ENCODE results near the gene DCLRE1A. TPM values are rescaled to one million over a fixed set of nuclear protein-coding genes. Genes with fewer than 3 reads are reported as not detected.

DCLRE1A gene
- total and polyA plus RNA-seq, 2 experiments from 2014 or later: 6.1 to 13.8 TPM

DNA sequence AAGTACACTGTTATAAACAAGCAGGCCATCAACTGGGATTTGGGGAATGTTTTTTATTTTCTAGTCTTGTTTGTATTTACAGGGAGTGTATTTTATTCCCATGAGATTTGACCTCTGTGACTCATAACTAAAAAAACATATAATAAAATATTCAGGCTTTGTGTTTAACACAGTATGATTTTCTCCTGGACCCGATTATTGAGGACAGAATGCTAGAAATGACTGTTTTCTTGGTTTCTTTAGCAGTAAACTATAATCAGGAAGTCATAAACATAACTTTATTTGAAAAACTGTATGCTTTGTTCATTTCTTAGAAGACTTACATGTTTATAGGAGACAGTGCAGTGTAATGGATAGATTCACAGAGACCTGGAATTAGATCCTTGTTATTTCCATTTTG, 2.7 kb upstream of the DCLRE1A start:
- Mint-ChIP-seq H3K4me1 (peaks cover 19% of the 10 kb centered on the region; the same call in 2 of the 3 replicates), H3K36me3 (ENCODE audit: low read depth) (peaks cover 29% of the 10 kb centered on the region), H3K9me3 (0 out of 3 replicates have a peak, but pooled peaks cover 2% of the 10 kb centered on the region), H3K27ac (no peak overlapping the region), H3K4me3 (peak overlapping the region; percentile 99; the same call in 2 of the 3 replicates), H3K27me3 (ENCODE audit: insufficient read depth, low read depth, poor library complexity) (peaks cover 9% of the 10 kb centered on the region)
- DNase-seq (ENCODE audit: low spot score) (no peak), ATAC-seq (no peak)
- peak overlapping the region; percentile 86 for H3K4me2 ChIP-seq
- TF ChIP-seq POLR2AphosphoS5 (IDR thresholded peaks at IDR 0.05; ENCODE audit: low read depth) (no peak), ZNF114 (CRISPR knock-in tag; IDR thresholded peaks at IDR 0.05) (no peak), ZNF331 (CRISPR knock-in tag; IDR thresholded peaks at IDR 0.05; ENCODE audit: low read depth) (no peak), CREB1 (CRISPR knock-in tag; IDR thresholded peaks at IDR 0.05; ENCODE audit: low read depth) (no peak), JUNB (IDR thresholded peaks at IDR 0.05; ENCODE audit: unreplicated experiment) (no peak)
- TF ChIP-seq, protein P1, sequence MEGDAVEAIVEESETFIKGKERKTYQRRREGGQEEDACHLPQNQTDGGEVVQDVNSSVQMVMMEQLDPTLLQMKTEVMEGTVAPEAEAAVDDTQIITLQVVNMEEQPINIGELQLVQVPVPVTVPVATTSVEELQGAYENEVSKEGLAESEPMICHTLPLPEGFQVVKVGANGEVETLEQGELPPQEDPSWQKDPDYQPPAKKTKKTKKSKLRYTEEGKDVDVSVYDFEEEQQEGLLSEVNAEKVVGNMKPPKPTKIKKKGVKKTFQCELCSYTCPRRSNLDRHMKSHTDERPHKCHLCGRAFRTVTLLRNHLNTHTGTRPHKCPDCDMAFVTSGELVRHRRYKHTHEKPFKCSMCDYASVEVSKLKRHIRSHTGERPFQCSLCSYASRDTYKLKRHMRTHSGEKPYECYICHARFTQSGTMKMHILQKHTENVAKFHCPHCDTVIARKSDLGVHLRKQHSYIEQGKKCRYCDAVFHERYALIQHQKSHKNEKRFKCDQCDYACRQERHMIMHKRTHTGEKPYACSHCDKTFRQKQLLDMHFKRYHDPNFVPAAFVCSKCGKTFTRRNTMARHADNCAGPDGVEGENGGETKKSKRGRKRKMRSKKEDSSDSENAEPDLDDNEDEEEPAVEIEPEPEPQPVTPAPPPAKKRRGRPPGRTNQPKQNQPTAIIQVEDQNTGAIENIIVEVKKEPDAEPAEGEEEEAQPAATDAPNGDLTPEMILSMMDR (conservative IDR thresholded peaks at IDR 0.05; ENCODE audit: low read depth in 2 of 2): no peak
- TF ChIP-seq, protein P2, sequence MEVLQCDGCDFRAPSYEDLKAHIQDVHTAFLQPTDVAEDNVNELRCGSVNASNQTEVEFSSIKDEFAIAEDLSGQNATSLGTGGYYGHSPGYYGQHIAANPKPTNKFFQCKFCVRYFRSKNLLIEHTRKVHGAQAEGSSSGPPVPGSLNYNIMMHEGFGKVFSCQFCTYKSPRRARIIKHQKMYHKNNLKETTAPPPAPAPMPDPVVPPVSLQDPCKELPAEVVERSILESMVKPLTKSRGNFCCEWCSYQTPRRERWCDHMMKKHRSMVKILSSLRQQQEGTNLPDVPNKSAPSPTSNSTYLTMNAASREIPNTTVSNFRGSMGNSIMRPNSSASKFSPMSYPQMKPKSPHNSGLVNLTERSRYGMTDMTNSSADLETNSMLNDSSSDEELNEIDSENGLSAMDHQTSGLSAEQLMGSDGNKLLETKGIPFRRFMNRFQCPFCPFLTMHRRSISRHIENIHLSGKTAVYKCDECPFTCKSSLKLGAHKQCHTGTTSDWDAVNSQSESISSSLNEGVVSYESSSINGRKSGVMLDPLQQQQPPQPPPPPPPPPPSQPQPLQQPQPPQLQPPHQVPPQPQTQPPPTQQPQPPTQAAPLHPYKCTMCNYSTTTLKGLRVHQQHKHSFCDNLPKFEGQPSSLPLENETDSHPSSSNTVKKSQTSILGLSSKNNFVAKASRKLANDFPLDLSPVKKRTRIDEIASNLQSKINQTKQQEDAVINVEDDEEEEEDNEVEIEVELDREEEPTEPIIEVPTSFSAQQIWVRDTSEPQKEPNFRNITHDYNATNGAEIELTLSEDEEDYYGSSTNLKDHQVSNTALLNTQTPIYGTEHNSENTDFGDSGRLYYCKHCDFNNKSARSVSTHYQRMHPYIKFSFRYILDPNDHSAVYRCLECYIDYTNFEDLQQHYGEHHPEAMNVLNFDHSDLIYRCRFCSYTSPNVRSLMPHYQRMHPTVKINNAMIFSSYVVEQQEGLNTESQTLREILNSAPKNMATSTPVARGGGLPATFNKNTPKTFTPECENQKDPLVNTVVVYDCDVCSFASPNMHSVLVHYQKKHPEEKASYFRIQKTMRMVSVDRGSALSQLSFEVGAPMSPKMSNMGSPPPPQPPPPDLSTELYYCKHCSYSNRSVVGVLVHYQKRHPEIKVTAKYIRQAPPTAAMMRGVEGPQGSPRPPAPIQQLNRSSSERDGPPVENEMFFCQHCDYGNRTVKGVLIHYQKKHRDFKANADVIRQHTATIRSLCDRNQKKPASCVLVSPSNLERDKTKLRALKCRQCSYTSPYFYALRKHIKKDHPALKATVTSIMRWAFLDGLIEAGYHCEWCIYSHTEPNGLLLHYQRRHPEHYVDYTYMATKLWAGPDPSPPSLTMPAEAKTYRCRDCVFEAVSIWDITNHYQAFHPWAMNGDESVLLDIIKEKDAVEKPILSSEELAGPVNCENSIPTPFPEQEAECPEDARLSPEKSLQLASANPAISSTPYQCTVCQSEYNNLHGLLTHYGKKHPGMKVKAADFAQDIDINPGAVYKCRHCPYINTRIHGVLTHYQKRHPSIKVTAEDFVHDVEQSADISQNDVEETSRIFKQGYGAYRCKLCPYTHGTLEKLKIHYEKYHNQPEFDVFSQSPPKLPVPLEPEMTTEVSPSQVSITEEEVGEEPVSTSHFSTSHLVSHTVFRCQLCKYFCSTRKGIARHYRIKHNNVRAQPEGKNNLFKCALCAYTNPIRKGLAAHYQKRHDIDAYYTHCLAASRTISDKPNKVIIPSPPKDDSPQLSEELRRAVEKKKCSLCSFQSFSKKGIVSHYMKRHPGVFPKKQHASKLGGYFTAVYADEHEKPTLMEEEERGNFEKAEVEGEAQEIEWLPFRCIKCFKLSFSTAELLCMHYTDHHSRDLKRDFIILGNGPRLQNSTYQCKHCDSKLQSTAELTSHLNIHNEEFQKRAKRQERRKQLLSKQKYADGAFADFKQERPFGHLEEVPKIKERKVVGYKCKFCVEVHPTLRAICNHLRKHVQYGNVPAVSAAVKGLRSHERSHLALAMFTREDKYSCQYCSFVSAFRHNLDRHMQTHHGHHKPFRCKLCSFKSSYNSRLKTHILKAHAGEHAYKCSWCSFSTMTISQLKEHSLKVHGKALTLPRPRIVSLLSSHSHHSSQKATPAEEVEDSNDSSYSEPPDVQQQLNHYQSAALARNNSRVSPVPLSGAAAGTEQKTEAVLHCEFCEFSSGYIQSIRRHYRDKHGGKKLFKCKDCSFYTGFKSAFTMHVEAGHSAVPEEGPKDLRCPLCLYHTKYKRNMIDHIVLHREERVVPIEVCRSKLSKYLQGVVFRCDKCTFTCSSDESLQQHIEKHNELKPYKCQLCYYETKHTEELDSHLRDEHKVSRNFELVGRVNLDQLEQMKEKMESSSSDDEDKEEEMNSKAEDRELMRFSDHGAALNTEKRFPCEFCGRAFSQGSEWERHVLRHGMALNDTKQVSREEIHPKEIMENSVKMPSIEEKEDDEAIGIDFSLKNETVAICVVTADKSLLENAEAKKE (CRISPR knock-in tag; IDR thresholded peaks at IDR 0.05): no peak
- no peak overlapping the region for H2AFZ ChIP-seq
- no peaks in the 10 kb centered on the region for H4K20me1 ChIP-seq (replicated peaks; ENCODE audit: insufficient read depth)
- H3K4me1 ChIP-seq (ENCODE audit: insufficient read depth): peaks cover 18% of the 10 kb centered on the region
- H3F3A ChIP-seq (replicated peaks; ENCODE audit: low read depth): no peaks in the 10 kb centered on the region
- H3K36me3 ChIP-seq (ENCODE audit: insufficient read depth): peaks cover 24% of the 10 kb centered on the region
- no peaks in the 10 kb centered on the region for H3K9me2 ChIP-seq (ENCODE audit: insufficient read depth)
- H3K4me3 ChIP-seq: peak overlapping the region; percentile 80
- peaks cover 44% of the 10 kb centered on the region for H3K79me2 ChIP-seq (replicated peaks; ENCODE audit: insufficient read depth)
- no peaks in the 10 kb centered on the region for H3K27me3 ChIP-seq (ENCODE audit: insufficient read depth)
- no peak overlapping the region for H3K27ac ChIP-seq (ENCODE audit: low read depth)

Data from GM23338 (cell line).